MM.1S (cell line): ENCODE data around the gene CBFA2T3.

Experiments
- DNase-seq: peaks from one replicate; pipeline ENCODE4 v3.0.0-alpha.2; 2015
- H2AFZ ChIP-seq: fragments of 300-600 bp; sonication (generic); 2 replicates; pipeline ENCODE4 v1.6.0; 2016; ENCODE audit warnings: antibody characterized with exemption, low read length
- H3F3A ChIP-seq: fragments of 300-600 bp; sonication (generic); 2 replicates; pipeline ENCODE4 v1.6.1; 2016; ENCODE audit warnings: mild to moderate bottlenecking, antibody characterized with exemption, low read length, moderate library complexity, mixed read lengths; ENCODE audit not compliant: insufficient read depth
- H3K27ac ChIP-seq: fragments of 300-600 bp; sonication (generic); 2 replicates; pipeline ENCODE4 v1.5.1; 2016; ENCODE audit warnings: mild to moderate bottlenecking, low read length
- H3K27me3 ChIP-seq: fragments of 300-600 bp; sonication (generic); replicated peaks from 2 replicates; pipeline ENCODE4 v1.6.0; 2016; ENCODE audit warnings: low read length; ENCODE audit not compliant: insufficient read depth
- H3K36me3 ChIP-seq: fragments of 300-600 bp; sonication (generic); replicated peaks from 2 replicates; pipeline ENCODE4 v1.6.1; 2016; ENCODE audit warnings: mild to moderate bottlenecking, low read length, mixed read lengths; ENCODE audit not compliant: insufficient read depth
- H3K4me1 ChIP-seq: fragments of 300-600 bp; sonication (generic); 2 replicates; pipeline ENCODE4 v1.6.1; 2016; ENCODE audit warnings: low read length, mixed read lengths
- H3K4me2 ChIP-seq: fragments of 300-600 bp; sonication (generic); 2 replicates; pipeline ENCODE4 v1.6.0; 2016; ENCODE audit warnings: low read depth, low read length
- H3K4me3 ChIP-seq: fragments of 300-600 bp; sonication (generic); 2 replicates; pipeline ENCODE4 v1.5.1; 2016; ENCODE audit warnings: low read length, mixed read lengths
- H3K79me2 ChIP-seq: fragments of 300-600 bp; sonication (generic); 2 replicates; pipeline ENCODE4 v1.6.1; 2016; ENCODE audit warnings: mixed run types, low read length, mixed read lengths
- H3K9ac ChIP-seq: fragments of 300-600 bp; sonication (generic); 2 replicates; pipeline ENCODE4 v1.6.1; 2016; ENCODE audit warnings: low read length, mixed read lengths
- H3K9me2 ChIP-seq: fragments of 300-600 bp; sonication (generic); replicated peaks from 2 replicates; pipeline ENCODE4 v1.6.1; 2016; ENCODE audit warnings: mild to moderate bottlenecking, low read length, mixed read lengths; ENCODE audit not compliant: insufficient read depth
- H3K9me3 ChIP-seq: fragments of 300-600 bp; sonication (generic); replicated peaks from 2 replicates; pipeline ENCODE4 v1.6.1; 2016; ENCODE audit warnings: mild to moderate bottlenecking, low read length, mixed read lengths; ENCODE audit not compliant: insufficient read depth
- H4K20me1 ChIP-seq: fragments of 300-600 bp; sonication (generic); 2 replicates; pipeline ENCODE4 v1.6.1; 2016; ENCODE audit warnings: mild to moderate bottlenecking, low read length, moderate library complexity, mixed read lengths; ENCODE audit not compliant: insufficient read depth
- CTCF ChIP-seq: fragments of 300-600 bp; sonication (generic); IDR thresholded peaks from 2 replicates; pipeline ENCODE4 v1.5.1; 2016; ENCODE audit warnings: antibody characterized with exemption, low read length, mixed read lengths
- EZH2 ChIP-seq: fragments of 300-600 bp; sonication (generic); optimal IDR thresholded peaks from 2 replicates; pipeline ENCODE3; 2017; ENCODE audit warnings: low read depth, mild to moderate bottlenecking, antibody characterized with exemption, low read length, mixed read lengths
- EZH2phosphoT487 ChIP-seq: fragments of 300-600 bp; sonication (generic); IDR thresholded peaks from 2 replicates; pipeline ENCODE4 v1.6.1; 2018; ENCODE audit warnings: antibody characterized with exemption, low read length

Gene CBFA2T3

GRCh38 chr16:88991813-88992350, 14.9 kb upstream of the CBFA2T3 start:
- Histone ChIP-seq H3K79me2 (no peaks in the 10 kb centered on the region), H4K20me1 (no peaks in the 10 kb centered on the region), H3K4me2 (no peak overlapping the region), H3K9me2 (no peaks in the 10 kb centered on the region), H3K9me3 (no peaks in the 10 kb centered on the region), H3K27ac (no peak overlapping the region), H3K9ac (no peak overlapping the region), H3F3A (no peaks in the 10 kb centered on the region), H3K4me3 (no peak overlapping the region), H3K4me1 (no peaks in the 10 kb centered on the region), H2AFZ (no peak overlapping the region), H3K27me3 (no peaks in the 10 kb centered on the region), H3K36me3 (no peaks in the 10 kb centered on the region)
- no peak for TF ChIP-seq EZH2phosphoT487
- no peak for TF ChIP-seq EZH2
- no peak for TF ChIP-seq CTCF
- DNase-seq: no peak

GRCh38 chr16:88989852-88990547, 13.0 kb upstream of the CBFA2T3 start:
- H3K4me2 ChIP-seq: no peak overlapping the region
- H3K9ac ChIP-seq: no peak overlapping the region
- H3K27ac ChIP-seq: no peak overlapping the region
- no peak overlapping the region for H2AFZ ChIP-seq
- H3F3A ChIP-seq: no peaks in the 10 kb centered on the region
- H3K4me1 ChIP-seq: no peaks in the 10 kb centered on the region
- no peaks in the 10 kb centered on the region for H3K9me3 ChIP-seq
- H3K4me3 ChIP-seq: no peak overlapping the region
- DNase-seq: no peak
- TF ChIP-seq EZH2 (no peak), CTCF (no peak), EZH2phosphoT487 (no peak)
- no peaks in the 10 kb centered on the region for H3K27me3 ChIP-seq
- H3K36me3 ChIP-seq: no peaks in the 10 kb centered on the region
- H3K9me2 ChIP-seq: no peaks in the 10 kb centered on the region
- H3K79me2 ChIP-seq: no peaks in the 10 kb centered on the region
- H4K20me1 ChIP-seq: no peaks in the 10 kb centered on the region

GRCh38 chr16:88988980-88989811, 12.2 kb upstream of the CBFA2T3 start:
- TF ChIP-seq CTCF (no peak), EZH2 (no peak), EZH2phosphoT487 (no peak)
- Histone ChIP-seq H3K4me3 (no peak overlapping the region), H2AFZ (no peak overlapping the region), H3K4me2 (no peak overlapping the region), H3K9me3 (no peaks in the 10 kb centered on the region), H3K36me3 (no peaks in the 10 kb centered on the region), H3K27me3 (no peaks in the 10 kb centered on the region), H3K9me2 (no peaks in the 10 kb centered on the region), H4K20me1 (no peaks in the 10 kb centered on the region), H3F3A (no peaks in the 10 kb centered on the region), H3K4me1 (no peaks in the 10 kb centered on the region), H3K79me2 (no peaks in the 10 kb centered on the region), H3K27ac (no peak overlapping the region), H3K9ac (no peak overlapping the region)
- DNase-seq: no peak
